ENCODE data around the gene CKAP2. TPM values are rescaled to one million over a fixed set of nuclear protein-coding genes. Genes with fewer than 3 reads are reported as not detected.
"Not testable (repeated sequence)": the region's sequence is repeated elsewhere in the genome, so short reads cannot be mapped to it uniquely, and the experiment has no call there.

The CKAP2 gene
- total and polyA plus RNA-seq, 5 experiments from 2014 or later = 8.3 to 15.2 (median 9.8) TPM

DNA sequence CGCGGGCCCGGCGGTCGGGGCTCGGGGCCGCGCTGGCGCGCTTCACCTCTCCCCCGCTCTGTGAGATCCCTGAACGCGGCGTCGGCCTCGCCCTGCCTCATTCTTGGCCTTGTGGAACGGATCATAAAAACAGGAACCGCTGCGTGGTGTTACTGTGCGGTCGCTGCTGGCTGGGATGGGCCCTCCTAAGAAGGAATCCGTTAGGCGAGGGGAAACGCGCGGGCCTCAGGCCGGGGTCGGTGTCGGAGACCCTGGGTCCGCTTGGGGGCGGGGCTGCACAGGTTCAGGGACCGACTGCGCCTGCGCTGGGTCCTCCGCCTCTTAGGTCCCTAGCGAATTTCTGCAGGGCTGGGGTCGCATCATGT is 381 bp downstream of the CKAP2 start:
- H3K9me3 Mint-ChIP-seq = no peaks in the 10 kb centered on the region
- peaks cover 0 to 8% (median 0%) of the 10 kb centered on the region in 3 donors for H3K36me3 Mint-ChIP-seq
- POLR2A ChIA-PET = interaction anchor here (1.5 kb wide), 1 partner anchor 197 kb away, joined by 9 read pairs; the partner anchor contains the start of gene SUGT1
- H3K27ac Mint-ChIP-seq = peak overlapping the region; percentile 87 to 100 (median 98)
- H3K4me3 Mint-ChIP-seq = peak overlapping the region; percentile 77 to 99 (median 96)
- peaks cover 0 to 1% (median 0%) of the 10 kb centered on the region in 5 donors for H3K27me3 Mint-ChIP-seq
- DNase-seq (peak; percentile 51 to 85 (median 75)), ATAC-seq (peak; percentile 40 to 44)
- peaks cover 17 to 40% (median 33%) of the 10 kb centered on the region in 4 donors for H3K4me1 Mint-ChIP-seq

DNA sequence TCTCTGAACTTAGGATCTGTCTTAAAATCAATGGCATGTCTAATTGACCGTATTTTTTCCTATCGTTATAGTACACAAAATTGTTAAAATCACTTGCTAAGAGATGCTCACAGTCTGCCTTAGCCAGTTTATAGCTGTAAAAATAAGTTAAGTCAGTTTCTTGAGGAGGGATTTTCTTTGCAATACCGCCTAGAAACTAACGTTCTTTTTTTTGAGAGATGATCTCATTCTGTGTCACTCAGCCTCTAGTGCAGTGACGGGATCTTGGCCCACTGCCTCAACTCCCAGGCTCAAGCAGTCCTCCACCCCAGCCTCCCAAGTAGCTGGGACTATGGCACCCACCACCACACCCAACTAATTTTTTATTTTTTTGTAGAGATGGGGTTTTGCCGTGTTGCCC is 4.4 kb downstream of the CKAP2 start:
- H3K36me3 Mint-ChIP-seq = peaks cover 0 to 45% (median 15%) of the 10 kb centered on the region in 3 donors
- no peak for DNase-seq
- no peaks in the 10 kb centered on the region for H3K9me3 Mint-ChIP-seq
- no peak overlapping the region for H3K27ac Mint-ChIP-seq
- peaks cover 0 to 1% (median 0%) of the 10 kb centered on the region in 5 donors for H3K27me3 Mint-ChIP-seq
- peaks cover 22 to 43% (median 36%) of the 10 kb centered on the region in 4 donors for H3K4me1 Mint-ChIP-seq
- POLR2A ChIA-PET = no interaction called here
- ATAC-seq = no peak
- no peak overlapping the region for H3K4me3 Mint-ChIP-seq

DNA sequence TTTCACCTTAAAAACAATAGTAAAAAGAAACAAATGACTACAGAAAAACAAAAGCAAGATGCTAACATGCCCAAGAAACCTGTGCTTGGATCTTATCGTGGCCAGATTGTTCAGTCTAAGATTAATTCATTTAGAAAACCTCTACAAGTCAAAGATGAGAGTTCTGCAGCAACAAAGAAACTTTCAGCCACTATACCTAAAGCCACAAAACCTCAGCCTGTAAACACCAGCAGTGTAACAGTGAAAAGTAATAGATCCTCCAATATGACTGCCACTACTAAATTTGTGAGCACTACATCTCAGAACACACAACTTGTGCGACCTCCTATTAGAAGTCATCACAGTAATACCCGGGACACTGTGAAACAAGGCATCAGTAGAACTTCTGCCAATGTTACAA is 6.0 kb downstream of the CKAP2 start:
- H3K27ac Mint-ChIP-seq = peak overlapping the region in 5 of 10 donors; percentile 14 to 75 (median 44)
- DNase-seq = no peak
- no peak for ATAC-seq
- H3K36me3 Mint-ChIP-seq = peaks cover 0 to 58% (median 26%) of the 10 kb centered on the region in 3 donors
- peaks cover 17 to 35% (median 28%) of the 10 kb centered on the region in 4 donors for H3K4me1 Mint-ChIP-seq
- peak overlapping the region in 2 of 10 donors; percentile 4 to 14 for H3K4me3 Mint-ChIP-seq
- no peaks in the 10 kb centered on the region for H3K27me3 Mint-ChIP-seq
- H3K9me3 Mint-ChIP-seq = no peaks in the 10 kb centered on the region
- POLR2A ChIA-PET = no interaction called here

DNA sequence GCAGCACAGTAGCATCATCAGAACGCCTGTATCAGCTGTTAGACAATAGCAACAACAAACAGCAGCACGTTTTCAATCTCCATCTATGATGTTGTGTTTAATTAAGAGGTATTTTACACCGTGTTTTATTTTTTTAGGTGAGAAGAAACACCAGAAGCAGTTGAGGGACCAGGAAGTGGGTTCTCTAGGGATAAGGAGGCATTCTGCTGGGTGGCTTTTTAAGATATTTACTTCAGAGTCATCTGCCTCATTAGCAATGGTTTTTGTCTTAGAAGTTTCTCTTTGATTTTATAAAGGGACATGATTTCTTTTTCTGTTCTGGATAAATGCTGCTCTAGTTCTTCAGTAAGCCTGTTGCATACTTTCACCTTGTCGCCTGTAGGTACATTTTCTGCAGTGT is 8.2 kb downstream of the CKAP2 start:
- POLR2A ChIA-PET = no interaction called here
- peaks cover 0 to 73% (median 37%) of the 10 kb centered on the region in 3 donors for H3K36me3 Mint-ChIP-seq
- no peak overlapping the region for H3K27ac Mint-ChIP-seq
- peaks cover 16 to 28% (median 20%) of the 10 kb centered on the region in 4 donors for H3K4me1 Mint-ChIP-seq
- no peak overlapping the region for H3K4me3 Mint-ChIP-seq
- DNase-seq (no peak), ATAC-seq (no peak)
- no peaks in the 10 kb centered on the region for H3K27me3 Mint-ChIP-seq
- H3K9me3 Mint-ChIP-seq = peaks cover 0 to 3% (median 0%) of the 10 kb centered on the region in 9 donors

DNA sequence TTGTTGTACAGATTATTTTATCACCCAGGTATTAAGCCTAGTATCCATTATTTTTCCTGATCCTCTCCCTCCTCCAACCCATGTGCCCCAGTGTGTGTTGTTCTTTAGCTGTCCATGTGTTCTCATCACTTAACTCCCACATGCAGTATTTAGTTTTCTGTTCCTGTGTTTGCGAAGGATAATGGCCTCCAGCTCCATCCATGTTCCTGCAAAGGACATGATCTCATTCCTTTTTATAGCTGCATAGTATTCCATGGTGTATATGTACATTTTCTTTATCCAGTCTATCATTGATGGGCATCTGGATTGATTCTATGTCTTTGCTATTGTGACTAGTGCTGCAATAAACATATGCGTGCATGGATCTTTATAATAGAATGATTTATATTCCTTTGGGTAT is 13.2 kb downstream of the CKAP2 start:
- POLR2A ChIA-PET, H3K27ac Mint-ChIP-seq, DNase-seq, H3K9me3 Mint-ChIP-seq, H3K27me3 Mint-ChIP-seq, H3K4me3 Mint-ChIP-seq, H3K4me1 Mint-ChIP-seq, ATAC-seq: not testable (repeated sequence)
- peaks cover 0 to 61% (median 35%) of the 10 kb centered on the region in 3 donors for H3K36me3 Mint-ChIP-seq

DNA sequence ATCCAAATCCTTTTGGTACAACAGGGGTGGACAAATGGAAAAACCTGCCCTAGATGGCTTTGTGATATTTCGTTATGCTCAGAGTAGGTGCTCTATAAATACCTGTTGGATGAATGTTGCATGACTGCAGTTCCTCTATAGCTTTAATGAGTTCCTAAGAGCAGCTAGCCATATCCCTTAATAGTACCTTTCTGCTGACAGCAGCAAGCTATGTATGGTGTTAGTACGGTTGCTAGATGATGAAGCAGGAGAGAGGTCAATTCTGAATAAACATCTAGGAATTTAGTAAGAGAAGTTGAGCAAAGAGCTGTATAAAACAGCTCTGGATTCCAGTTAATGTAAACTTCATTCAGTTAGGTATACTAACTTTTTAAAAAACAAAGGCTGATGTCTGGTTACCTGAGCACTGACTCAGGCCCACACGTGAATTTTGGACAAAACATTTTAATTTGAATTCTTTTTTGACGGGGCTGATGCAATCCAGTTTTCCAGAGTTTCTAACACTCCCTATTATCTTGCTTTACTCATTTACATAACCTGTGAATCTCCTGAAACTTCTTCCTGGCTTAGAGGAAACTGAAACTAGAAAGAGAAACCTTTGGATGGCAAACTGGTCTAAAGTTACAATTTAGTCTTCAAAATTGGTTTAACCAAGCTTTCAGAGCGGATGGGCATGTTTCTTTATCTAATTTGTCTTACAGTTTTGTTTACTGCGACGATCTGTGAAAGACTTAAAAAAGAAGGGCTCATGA is 25.6 kb downstream of the CKAP2 start:
- H3K4me3 Mint-ChIP-seq, H3K4me1 Mint-ChIP-seq, H3K9me3 Mint-ChIP-seq, H3K36me3 Mint-ChIP-seq, H3K27me3 Mint-ChIP-seq, DNase-seq, POLR2A ChIA-PET, ATAC-seq, H3K27ac Mint-ChIP-seq: not testable (repeated sequence)

DNA sequence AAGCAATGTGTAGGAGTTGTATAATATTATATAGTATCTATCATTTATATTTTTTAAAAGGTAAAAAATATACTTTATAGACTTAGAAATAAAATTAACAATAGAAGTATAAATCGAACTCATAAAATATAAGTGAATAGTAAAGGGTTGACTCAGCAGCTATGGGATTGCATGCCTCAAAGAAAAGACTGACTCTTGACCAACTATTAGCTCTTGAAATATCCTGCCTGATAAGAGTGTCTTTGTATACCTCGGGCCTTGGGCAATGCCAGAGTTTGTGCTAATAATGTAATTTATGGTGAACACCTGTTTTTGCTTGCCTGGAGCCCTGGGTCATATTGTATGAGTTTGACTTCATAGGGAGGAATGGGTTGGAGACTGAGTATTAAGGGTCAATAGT is 31.8 kb downstream of the CKAP2 start:
- POLR2A ChIA-PET, H3K9me3 Mint-ChIP-seq, ATAC-seq: not testable (repeated sequence)

DNA sequence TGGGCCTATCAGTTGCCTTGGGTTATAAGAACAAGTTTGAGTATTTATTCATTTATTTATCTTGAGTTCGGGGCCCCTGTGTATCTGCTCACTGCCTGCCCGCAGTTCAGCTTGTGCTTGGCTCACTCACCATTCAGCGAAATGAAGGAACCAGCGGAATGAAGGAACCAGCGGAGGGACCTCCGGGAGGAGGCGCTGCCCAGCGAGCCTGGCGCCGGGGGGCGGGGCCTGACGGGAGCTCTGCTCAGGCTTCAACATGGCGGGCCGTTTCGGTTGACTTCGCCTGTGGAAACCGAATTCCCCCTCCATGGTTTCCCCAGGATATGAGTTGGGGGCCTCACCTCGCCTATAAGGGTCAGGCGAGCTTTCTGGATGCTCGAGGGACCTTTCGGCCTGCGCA is 33.5 kb downstream of the CKAP2 start:
- H3K4me3 Mint-ChIP-seq, H3K36me3 Mint-ChIP-seq, H3K4me1 Mint-ChIP-seq, H3K9me3 Mint-ChIP-seq, POLR2A ChIA-PET, H3K27me3 Mint-ChIP-seq, DNase-seq, ATAC-seq, H3K27ac Mint-ChIP-seq: not testable (repeated sequence)

More for the DNA sequence above, 31.8 kb downstream of the CKAP2 start:
- not testable (repeated sequence) for H3K36me3 Mint-ChIP-seq, DNase-seq, H3K27me3 Mint-ChIP-seq, H3K4me3 Mint-ChIP-seq, H3K27ac Mint-ChIP-seq, H3K4me1 Mint-ChIP-seq

DNA sequence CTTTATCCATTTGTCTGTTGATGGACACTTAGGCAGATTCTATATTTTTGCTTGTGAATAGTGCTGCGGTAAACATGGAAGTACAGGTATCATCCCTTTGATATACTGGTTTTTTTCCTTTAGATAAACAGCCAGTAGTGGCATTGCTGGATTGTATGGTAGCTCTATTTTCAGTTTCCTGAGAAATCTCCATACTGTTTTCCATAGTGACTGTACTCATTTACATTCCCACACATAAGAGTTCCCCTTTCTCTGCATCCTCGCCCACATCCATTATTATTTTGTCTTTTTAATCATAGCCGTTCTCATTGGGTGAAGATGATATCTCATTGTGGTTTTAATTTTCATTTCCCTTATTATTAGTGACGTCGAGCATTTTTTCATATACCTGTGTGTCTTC is 35.7 kb downstream of the CKAP2 start:
- H3K27ac Mint-ChIP-seq, ATAC-seq, H3K36me3 Mint-ChIP-seq, H3K27me3 Mint-ChIP-seq, H3K4me1 Mint-ChIP-seq, POLR2A ChIA-PET, H3K4me3 Mint-ChIP-seq, H3K9me3 Mint-ChIP-seq, DNase-seq: not testable (repeated sequence)

DNA sequence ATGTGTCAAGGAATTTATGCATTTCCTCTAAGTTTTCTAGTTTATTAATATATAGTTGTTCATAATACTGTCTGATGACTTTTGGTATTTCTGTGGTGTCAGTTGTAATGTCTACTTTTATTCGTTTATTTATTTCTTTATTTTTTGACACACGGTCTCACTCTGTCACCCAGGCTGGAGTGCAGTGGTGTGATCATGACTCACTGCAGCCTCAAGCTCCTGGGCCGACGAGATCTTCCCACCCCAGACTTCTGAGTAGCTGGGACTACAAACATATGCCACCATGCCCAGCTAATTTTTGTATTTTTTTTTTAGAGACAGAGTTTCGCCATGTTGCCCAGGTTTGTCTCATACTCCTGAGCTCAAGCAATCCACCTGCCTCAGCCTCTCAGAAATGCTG is 39.0 kb downstream of the CKAP2 start:
- ATAC-seq, H3K27me3 Mint-ChIP-seq, DNase-seq, H3K36me3 Mint-ChIP-seq, H3K27ac Mint-ChIP-seq, H3K4me3 Mint-ChIP-seq, H3K9me3 Mint-ChIP-seq, H3K4me1 Mint-ChIP-seq, POLR2A ChIA-PET: not testable (repeated sequence)

DNA sequence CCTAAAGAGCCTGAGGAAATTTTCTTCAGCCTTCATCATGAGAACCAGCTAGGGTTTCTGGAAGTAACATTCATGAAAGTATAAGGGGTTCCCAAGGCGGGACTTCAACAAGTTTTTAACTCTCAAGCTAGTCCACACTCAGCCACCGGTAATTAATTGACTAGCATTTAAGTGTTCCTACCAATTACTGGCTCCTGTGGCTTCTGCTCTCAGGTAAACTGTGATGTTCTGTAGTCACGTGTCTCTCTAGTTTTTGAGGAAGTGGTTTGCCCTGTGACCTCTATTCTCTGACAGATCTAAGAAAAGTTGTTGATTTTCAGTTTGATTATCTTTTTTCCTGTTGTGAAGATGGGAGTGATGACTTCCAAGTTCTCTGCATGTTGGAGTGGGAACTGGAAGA is 42.7 kb downstream of the CKAP2 start:
- ATAC-seq = peak in 1 of 2 donors; percentile 47
- H3K4me1 Mint-ChIP-seq, DNase-seq, POLR2A ChIA-PET, H3K27ac Mint-ChIP-seq, H3K4me3 Mint-ChIP-seq, H3K36me3 Mint-ChIP-seq, H3K27me3 Mint-ChIP-seq: not testable (repeated sequence)
- H3K9me3 Mint-ChIP-seq = peaks cover 0 to 13% (median 9%) of the 10 kb centered on the region in 9 donors

DNA sequence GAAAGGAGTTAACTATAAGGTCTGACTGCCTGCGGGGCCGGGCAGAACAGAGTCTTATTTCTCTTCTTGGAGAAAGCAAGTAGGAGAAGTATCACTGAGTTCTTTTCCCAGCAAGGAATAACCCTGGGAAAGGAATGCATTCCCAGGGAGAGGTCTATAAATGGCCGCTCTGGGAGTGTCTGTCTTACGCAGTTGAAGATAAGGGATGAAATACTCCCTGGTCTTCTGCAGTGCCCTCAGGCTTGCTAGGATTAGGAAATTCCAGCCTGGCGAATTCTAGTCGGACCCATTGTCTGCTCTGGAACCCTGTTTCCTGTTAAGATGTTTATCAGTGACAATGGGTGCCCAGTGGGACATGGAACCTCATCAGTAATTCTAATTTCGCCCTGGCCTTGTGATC is 47.0 kb downstream of the CKAP2 start:
- POLR2A ChIA-PET, DNase-seq, ATAC-seq, H3K4me3 Mint-ChIP-seq, H3K4me1 Mint-ChIP-seq, H3K27me3 Mint-ChIP-seq, H3K27ac Mint-ChIP-seq: not testable (repeated sequence)
- H3K9me3 Mint-ChIP-seq = peaks cover 0 to 21% (median 14%) of the 10 kb centered on the region in 9 donors
- H3K36me3 Mint-ChIP-seq = peaks cover 0 to 12% (median 2%) of the 10 kb centered on the region in 3 donors

DNA sequence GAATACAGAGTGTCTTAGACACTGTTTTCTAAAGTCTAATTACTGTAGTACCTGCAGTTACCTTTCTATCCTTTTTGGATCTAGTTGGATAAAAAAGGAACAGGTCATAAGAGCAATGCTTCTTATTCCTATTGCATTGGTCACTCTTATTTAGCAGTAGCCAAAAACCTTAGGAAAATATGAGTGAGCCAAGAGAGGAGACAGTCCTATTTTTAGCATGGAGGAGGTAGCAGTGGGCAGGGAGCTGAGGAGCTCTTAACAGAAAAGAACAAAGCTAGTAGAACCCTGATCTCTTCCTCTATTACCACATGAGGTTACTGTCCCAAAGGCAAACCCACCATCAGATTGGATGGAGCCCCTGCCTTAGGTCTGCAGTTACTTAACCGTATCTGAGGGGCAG is 50.6 kb downstream of the CKAP2 start:
- DNase-seq, H3K4me3 Mint-ChIP-seq, H3K27me3 Mint-ChIP-seq, H3K27ac Mint-ChIP-seq, ATAC-seq, H3K4me1 Mint-ChIP-seq, POLR2A ChIA-PET: not testable (repeated sequence)
- Mint-ChIP-seq H3K9me3 (peaks cover 0 to 21% (median 12%) of the 10 kb centered on the region in 9 donors), H3K36me3 (peaks cover 0 to 12% (median 2%) of the 10 kb centered on the region in 3 donors)

DNA sequence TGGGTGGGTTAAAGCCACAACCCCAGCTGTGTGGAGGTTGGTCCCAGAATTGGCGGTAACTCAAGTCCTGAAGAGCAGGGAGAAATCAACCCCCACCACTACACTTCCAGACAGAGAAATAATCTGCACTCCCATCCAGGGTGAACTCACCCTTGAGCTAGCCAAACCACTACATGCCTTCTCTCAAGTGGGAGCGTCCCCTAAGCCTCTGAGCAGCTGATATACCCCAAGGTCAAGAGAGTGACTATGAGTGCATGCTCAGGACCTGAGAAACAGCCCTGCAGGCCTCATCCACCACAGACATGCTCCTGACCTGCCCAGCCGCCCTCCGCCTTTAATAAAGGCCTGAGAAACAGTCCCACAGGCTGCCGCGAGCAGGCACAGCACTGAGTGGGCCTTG is 54.3 kb downstream of the CKAP2 start:
- H3K27me3 Mint-ChIP-seq, H3K27ac Mint-ChIP-seq, DNase-seq, POLR2A ChIA-PET, H3K4me3 Mint-ChIP-seq, H3K36me3 Mint-ChIP-seq, ATAC-seq, H3K4me1 Mint-ChIP-seq: not testable (repeated sequence)
- H3K9me3 Mint-ChIP-seq = peaks cover 0 to 13% (median 6%) of the 10 kb centered on the region in 9 donors
